ENCODE results near the gene CDHR2.

The CDHR2 gene

GRCh38 chr5:176642675-176643490, 93.7 kb downstream of the CDHR2 start:
- DNase-seq (ENCODE audit: low read depth), result no peak

GRCh38 chr5:176643491-176644219, 94.5 kb downstream of the CDHR2 start:
- no peak for DNase-seq (ENCODE audit: low read depth)

- no peak for DNase-seq (ENCODE audit: low read depth)
These were observed 95.2 kb downstream of the CDHR2 start for GRCh38 chr5:176644294-176644693.

GRCh38 chr5:176644878-176645670, 95.9 kb downstream of the CDHR2 start:
- DNase-seq (ENCODE audit: low read depth), result no peak

Data from activated T-helper 9 cell treated with anti-CD3 and anti-CD28 coated beads, Interleukin-2, amount 50 U/mL, for 16 hours (primary cell).